GM12874 (cell line): ENCODE results near the gene CYTH2.

Source experiments
- TF ChIP-seq, protein P1 (sequence below): IDR thresholded peaks from 2 replicates; pipeline ENCODE4 v1.5.1; 2011; ENCODE audit warnings: low read depth, mild to moderate bottlenecking, control low read depth, low read length, moderate library complexity; ENCODE audit not compliant: insufficient read depth

Gene CYTH2

DNA sequence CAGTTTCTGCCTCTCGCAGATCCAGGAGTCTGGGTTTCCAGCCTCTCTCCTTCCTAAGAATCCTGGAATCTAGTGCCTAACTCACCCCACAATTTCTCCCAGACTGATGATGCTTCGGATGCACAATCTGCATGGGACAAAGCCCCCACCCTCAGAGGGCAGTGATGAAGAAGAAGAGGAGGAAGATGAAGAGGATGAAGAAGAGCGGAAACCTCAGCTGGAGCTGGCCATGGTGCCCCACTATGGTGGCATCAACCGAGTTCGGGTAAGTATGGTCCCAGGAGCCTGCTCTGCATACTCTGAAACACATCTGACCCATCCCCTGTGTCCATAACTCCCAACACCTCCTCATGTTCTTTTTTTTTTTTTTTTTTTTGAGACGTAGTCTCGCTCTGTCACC lies 22.6 kb upstream of the CYTH2 start:
- TF ChIP-seq, protein P1, sequence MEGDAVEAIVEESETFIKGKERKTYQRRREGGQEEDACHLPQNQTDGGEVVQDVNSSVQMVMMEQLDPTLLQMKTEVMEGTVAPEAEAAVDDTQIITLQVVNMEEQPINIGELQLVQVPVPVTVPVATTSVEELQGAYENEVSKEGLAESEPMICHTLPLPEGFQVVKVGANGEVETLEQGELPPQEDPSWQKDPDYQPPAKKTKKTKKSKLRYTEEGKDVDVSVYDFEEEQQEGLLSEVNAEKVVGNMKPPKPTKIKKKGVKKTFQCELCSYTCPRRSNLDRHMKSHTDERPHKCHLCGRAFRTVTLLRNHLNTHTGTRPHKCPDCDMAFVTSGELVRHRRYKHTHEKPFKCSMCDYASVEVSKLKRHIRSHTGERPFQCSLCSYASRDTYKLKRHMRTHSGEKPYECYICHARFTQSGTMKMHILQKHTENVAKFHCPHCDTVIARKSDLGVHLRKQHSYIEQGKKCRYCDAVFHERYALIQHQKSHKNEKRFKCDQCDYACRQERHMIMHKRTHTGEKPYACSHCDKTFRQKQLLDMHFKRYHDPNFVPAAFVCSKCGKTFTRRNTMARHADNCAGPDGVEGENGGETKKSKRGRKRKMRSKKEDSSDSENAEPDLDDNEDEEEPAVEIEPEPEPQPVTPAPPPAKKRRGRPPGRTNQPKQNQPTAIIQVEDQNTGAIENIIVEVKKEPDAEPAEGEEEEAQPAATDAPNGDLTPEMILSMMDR, result no peak

DNA sequence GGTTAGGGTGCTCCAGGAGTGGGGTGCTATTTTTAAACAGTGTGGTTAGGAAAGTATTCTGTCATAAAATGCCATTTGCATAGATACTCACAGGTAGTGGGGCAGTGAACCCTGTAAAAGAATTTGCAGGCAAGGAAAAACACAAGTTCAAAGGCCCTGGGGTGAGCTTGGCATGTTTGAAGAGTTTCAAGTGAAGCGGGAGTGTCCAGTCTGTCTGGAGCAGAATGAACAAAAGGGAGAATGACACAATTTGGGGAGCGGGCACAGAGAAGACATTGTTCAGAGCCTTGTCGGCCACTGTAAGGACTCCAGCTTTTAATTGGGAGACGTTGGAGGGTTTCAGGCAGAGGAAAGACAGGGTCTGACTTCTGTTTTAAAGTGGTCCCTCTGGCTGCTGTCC lies 20.6 kb upstream of the CYTH2 start:
- TF ChIP-seq, protein P1, result no peak

DNA sequence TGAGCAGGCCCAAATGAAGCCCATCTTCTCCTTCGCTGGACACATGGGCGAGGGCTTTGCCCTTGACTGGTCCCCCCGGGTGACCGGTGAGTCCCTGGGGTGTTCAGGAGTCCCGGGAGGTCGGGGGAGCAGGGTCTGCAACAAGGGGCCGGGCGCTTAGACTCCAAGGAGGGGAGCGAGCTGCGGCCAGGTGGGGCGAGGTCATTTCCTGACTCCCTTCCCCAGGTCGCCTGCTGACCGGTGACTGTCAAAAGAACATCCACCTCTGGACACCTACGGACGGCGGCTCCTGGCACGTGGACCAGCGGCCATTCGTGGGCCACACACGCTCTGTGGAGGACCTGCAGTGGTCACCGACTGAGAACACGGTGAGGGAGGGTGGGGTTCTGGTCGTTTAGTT lies 18.7 kb upstream of the CYTH2 start:
- TF ChIP-seq, protein P1, result no peak

DNA sequence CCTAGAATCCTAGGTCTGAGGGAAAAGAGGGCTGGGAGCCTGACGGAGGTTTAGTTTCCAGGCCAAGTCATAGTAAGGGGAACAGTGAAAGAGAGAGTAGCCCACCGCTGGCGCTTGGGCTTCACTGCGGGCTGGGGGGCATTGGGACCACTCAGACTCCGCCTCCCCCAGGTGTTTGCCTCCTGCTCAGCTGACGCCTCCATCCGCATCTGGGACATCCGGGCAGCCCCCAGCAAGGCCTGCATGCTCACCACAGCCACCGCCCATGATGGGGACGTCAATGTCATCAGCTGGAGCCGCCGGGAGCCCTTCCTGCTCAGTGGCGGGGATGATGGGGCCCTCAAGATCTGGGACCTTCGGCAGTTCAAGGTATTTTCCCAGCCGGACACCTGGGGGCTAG lies 18.3 kb upstream of the CYTH2 start:
- TF ChIP-seq, protein P1, result no peak

DNA sequence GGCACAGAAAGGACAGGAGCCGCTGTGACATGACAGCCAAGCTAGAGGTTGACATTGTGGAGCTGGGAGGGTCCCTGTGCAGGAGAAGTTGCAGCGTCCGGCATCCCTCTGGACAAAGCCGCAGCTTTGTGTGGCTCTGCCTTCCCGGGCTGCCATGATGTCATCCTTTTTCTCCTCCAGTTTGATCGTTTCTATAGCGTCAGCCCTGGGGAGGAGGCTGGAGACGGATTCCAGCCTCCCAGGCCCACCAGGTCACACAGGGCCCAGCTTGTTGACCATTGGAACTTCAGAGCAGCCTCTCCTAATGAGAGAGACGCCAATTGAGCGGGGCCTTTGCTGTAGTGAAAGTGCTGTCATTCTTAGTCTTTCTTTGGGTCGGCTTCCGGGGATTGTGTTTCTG lies 17.5 kb upstream of the CYTH2 start:
- TF ChIP-seq, protein P1, result no peak

DNA sequence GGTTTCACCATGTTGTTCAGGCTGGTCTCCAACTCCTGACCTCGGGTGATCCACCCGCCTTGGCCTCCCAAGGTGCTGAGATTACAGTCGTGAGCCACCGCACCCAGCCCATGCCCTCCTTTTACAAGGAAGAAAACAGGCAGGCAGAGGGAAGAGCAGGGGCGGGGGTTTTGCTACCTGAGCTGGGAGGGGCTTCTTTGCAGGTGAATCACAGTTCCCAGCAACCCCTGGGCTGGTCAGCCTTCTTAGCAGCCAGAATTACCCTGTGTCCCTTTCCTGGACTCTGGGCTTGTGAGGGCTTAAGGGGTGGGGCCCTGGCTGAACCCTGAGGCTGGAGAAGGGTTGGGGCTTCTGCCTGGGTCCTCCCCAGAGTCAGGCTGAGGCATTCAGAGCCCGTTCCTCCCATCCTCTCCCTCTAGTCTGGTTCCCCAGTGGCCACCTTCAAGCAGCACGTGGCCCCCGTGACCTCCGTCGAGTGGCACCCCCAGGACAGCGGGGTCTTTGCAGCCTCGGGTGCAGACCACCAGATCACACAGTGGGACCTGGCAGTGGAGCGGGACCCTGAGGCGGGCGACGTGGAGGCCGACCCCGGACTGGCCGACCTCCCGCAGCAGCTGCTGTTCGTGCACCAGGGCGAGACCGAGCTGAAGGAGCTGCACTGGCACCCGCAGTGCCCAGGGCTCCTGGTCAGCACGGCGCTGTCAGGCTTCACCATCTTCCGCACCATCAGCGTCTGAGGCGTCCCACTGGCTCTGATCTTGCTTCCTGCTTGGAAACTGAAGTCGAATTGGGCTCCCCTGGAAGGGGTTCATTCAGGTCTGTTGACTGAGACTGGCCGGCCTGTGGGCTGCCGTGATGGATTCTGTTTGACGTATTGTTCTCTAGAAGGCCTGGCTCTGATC lies 16.6 kb upstream of the CYTH2 start:
- TF ChIP-seq, protein P1, result no peak

DNA sequence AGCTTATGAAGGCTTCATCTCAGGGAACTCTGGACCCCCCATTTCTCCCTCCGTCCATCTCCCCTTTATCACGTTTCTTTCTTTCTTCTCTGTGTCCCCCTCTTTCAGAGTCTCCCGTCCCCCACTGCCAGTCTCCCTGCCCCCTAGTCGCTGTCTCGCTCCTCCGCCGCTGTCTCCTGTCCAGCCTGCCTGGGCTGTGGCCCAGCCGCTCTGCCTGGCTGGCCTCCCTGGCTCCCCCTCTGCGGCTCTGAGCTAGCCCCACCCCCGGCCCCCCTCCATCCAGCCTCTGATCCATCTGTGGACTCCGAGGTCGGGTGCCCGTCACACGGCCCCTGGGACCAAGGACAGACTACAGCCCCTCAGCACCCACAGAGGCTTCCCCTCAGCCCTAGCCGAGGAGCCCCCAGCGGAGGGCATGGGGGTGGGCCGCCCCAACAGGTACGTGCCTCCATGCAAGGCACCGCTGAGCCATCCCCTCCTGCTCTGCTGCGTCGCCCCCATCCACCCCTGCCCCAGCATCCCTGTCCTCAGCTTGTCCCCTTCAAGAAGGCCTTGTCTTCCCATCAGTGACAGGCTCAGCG lies 14.9 kb upstream of the CYTH2 start:
- TF ChIP-seq, protein P1, result no peak
